HG03442 (cell line): ENCODE data around the gene CX3CR1.
A peak's percentile ranks its signal among the peaks of the same experiment; 100 is the strongest.
"Not testable (repeated sequence)": the region's sequence is repeated elsewhere in the genome, so short reads cannot be mapped to it uniquely, and the experiment has no call there.

ENCODE experiments used
- ATAC-seq: cut with Tn5 transposase; IDR thresholded peaks from one replicate; pipeline ENCODE4 v1.9.1; 2021; ENCODE audit warnings: mild to moderate bottlenecking, moderate library complexity; ENCODE audit not compliant: unreplicated experiment

Gene CX3CR1

GRCh38 chr3:39279745-39280517, at the start of gene CX3CR1:
Gene CX3CR1, minus strand, starts transcription at chr3:39280036. Its CDS starts 13,527 bp downstream, at chr3:39266509.
- ATAC-seq, result no peak

GRCh38 chr3:39329493-39329892, 49.7 kb upstream of the CX3CR1 start, which contains the start of gene CCR8:
Gene CCR8, plus strand, starts transcription at chr3:39329709. Its CDS starts 2,623 bp downstream, at chr3:39332332.
- no peak for ATAC-seq

DNA sequence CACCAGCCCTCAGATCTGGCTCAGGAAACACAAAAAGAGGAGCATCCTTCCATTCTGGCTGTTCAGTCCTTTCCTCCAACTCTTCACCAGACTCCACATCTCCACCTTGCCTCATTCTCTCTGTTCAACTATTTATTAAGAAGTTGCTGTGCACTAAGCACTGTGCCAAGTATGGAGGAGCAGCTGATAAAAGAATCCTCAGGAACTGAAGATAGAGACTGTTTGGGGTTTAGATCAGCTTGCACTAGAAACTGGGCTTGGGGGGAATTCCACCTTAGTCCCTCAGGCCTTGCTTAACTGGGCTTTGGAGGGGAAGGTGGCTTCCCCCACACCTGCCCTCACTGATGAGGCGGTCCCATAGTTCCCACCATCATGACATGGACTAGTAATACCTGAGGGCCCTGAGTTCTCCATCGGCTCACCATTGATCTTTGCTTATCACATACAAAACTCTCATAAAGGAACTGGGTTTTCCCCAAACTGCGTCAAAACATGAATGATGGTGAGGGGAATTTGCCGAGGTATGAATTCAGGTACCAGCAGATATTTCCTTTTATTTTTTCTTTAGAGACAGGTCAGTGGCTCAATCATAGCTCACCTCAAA, 48.0 kb upstream of the CX3CR1 start:
- peak; percentile 63 for ATAC-seq

DNA sequence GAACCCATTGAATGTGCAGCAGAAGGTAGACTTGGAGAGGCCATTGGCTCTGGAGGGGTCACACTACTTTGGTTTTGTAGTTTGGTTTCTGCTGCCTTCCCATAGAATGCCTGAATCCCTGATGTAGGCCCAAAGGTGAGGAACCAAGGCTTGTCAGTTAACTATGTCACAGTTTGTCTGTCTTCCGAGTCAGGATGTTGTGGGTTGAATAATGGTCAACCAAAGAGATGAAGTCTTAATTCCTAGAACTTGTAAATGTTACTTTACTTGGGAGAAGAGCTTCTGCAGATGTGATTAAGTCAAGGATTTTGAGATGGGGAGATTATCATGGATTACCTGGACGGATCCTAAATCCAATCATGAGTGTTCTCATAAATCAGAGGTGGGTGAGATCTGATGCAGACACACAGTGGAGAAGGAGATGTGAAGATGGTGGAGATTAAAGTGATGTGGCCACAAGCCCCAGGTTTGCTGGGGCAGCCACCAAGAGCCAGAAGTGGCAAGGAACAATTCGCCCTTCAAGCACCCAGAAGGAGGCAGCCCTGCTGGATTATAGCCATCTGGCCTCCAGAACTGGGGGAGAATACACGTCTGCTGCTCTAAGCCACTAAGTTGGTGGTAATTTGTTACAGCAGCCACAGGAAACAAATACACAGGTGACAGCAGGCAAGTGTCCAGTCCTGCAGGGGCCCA, 47.4 kb upstream of the CX3CR1 start:
- no peak for ATAC-seq

- ATAC-seq, result no peak
Observed at GRCh38 chr3:39325236-39325635, 45.4 kb upstream of the CX3CR1 start.

DNA sequence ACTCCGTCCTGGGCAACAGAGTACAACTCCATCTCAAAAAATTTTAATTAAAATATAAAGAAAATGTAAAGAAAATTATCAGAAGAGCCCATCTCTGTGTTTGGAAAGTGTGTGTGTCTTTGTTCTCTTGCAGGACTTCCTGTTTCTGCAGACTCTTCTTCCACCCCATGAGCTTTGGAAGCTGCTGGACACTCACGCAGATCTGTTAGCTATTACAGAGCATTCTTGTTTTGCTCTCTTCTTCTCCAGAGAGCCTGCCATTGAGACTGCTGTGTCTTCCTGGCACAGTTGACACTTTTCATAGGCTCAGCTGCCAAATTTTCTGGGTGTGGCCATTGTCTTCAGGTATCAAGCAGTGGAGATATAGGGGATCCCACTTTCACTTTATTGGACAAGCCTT, 43.7 kb upstream of the CX3CR1 start:
- no peak for ATAC-seq

DNA sequence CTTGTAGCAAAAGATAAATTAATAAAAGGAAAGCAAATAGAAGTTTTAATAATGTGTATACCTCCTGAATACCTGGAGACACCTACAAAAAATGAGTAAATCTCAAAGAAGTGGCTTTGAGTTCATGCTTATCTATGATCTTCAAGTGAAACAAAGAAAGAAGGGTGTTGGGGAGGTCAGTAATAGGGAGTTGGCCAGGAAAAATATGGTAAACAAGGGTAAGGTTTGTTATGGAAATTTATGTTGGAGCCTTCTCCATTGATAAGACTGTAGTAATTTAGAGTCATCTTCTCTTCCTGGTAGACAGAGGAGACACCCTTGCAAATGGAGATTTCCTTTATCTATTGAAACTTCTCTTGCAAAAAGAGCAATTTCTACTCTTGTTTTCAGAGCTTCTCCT, 43.1 kb upstream of the CX3CR1 start:
- no peak for ATAC-seq

DNA sequence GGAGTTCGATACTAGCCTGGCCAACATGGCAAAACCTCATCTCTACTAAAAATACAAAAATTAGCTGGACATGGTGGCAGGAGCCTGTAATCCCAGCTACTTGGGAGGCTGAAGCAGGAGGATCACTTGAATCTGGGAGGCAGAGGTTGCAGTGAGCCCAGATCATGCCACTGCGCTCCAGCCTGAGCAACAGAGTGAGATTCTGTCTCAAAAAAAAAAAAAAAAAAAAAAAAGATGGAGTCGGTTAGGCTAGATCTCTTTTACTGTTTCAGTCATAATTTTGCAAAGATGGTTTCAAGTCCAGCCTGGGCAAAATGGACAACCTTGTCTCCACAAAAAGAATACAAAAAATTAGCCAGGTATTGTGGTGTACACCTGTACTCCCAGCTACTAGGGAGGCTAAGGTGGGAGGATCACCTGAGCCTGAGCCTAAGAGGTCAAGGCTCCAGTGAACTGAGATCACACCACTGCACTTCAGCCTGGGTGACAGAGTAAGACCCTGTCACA, 42.4 kb upstream of the CX3CR1 start:
- not testable (repeated sequence) for ATAC-seq

DNA sequence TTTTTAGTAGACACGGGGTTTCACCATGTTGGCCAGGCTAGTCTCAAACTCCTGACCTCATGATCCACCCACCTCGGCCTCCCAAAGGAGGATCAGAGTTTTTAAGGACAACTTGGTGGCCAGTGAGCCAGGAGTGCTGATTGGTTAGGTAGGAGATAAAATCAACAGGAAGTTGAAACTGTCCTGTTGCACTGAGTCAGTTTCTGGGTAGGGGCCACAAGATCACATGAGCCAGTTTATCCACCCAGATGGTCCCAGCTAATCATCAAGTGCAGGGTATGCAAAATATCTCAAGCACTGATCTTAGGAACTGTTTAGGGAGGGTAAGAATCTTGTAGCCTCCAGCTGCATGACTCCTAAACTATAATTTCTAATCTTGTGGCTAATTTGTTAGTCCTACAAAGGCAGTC, 41.7 kb upstream of the CX3CR1 start:
- not testable (repeated sequence) for ATAC-seq

DNA sequence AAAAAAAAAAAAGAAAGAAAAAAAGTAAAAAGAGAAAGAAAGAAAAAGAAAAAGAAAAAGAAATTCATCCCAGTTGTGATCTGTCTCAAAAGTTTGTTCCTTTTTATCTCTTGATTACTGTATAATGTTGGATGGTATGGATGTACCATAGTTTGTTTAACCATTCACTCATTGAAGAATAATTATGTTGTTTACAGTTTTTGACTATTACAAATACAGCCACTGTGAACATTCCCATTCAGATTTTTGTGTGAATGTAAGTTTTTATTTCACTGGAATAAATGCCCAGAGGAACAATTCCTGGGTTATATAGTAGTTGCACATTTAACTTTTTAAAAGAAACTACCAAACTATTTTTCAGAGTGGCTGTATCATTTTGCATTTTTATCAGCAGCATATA, 39.4 kb upstream of the CX3CR1 start:
- no peak for ATAC-seq

- no peak for ATAC-seq
Observed at GRCh38 chr3:39318301-39318700, 38.5 kb upstream of the CX3CR1 start.

DNA sequence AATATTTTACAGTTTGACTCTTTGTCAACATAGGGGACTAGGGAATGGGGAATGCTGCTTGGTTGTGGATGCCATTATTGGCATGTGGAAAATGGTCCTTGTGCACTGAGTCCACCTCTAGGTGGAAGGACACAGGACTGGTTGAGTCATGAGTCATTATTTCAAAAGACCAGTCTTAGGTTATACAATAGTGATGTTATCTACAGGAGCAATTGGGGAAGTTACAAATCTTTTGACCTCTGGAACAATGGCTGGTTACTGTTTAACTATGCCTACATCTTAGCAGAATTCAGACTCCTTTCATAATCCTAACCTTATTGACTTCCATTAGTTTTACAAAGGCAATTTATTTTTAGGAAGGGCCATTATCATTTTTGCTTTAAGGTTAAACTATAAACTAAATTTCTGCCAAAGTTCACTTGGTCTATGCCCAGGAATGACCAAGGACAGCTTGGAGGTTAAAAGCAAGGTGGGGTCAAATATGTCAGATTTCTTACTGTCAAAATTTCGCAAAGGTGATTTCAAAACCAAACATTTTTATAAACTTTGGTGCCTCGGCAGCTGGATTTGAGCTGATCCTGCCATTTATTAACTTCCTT, 37.8 kb upstream of the CX3CR1 start:
- no peak for ATAC-seq

DNA sequence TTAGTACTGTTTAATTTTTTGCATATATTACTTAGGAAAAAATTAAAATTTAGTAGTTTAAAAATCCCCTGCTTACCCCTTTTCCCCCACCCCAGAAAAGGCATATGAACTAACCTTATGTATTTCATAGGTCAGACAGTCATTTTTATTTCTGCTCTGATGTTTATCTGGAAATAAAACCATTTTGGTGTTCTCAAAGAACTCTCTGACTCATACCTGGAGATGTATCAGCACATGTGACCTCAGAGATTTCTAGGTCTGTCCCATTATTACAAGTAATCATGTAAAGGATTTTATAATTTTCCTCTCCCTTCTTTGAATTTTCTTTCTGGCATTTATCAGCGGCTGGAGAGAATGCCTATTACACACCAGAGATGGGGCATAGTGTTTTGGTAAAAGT, 35.6 kb upstream of the CX3CR1 start:
- ATAC-seq, result no peak

- no peak for ATAC-seq
Observed at GRCh38 chr3:39313289-39313688, 33.5 kb upstream of the CX3CR1 start.

GRCh38 chr3:39302178-39302577, 22.3 kb upstream of the CX3CR1 start:
- ATAC-seq, result no peak

DNA sequence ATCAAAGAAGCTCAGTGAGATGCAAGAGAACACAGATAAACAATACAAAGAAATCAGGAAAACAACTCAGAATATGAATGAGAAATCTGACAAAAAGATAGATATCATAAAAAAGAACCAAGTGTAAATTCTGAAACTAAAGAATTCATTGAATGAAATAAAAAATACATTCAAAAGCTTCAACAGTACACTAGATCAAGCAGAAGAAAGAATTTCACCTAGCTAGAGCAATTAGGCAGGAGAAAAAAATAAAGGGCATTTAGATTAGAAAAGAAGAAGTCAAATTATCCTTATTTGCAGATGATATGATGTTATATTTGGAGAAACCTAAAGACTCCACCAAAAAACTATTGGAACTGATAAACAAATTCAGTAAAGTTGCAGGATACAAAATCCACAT, 19.4 kb upstream of the CX3CR1 start:
- no peak for ATAC-seq

- ATAC-seq, result no peak
Observed at GRCh38 chr3:39296197-39297077, 16.6 kb upstream of the CX3CR1 start.

GRCh38 chr3:39295184-39295775, 15.4 kb upstream of the CX3CR1 start:
- peak; percentile 86 for ATAC-seq

DNA sequence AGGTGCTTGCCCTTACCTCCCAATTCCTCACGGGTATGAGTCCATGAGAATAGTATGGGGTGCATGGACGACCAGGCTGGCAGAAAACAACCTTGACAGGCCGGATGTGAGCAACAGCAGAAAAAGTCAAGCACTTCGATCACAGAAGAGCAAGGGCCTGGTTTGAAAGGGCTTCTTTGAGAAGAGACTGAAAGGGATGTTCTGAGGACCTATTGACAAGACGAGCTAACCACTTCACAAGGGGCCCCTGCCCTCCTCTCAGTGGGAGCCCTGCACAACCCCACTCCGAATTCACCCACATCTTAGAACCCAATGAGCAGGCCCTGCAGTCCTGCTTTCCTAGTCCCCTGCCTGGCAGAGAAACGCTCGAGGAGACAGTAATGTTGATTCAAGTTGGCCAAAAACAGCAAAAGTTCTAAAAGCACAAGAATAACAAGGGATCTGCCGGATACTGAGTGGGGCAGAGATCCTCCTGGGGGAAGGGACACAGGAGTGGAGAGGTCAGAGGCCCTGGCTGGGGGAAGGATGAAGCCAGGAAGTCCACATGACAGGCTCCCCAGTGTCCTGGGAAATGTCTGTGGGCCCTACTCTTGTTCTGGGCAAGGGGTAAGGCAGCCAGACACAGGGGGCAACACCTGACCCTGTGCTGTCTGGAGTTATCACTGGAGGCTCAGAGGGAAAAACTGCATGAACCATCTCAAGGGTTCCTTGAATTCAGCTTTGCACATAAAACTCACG, 14.8 kb upstream of the CX3CR1 start:
- no peak for ATAC-seq
